Measurements from ENCODE around the gene LDLRAD1. TPM values are rescaled to one million over a fixed set of nuclear protein-coding genes. Genes with fewer than 3 reads are reported as not detected.

Gene LDLRAD1
- total and polyA plus RNA-seq, 10 of the 15 experiments (the other 5 are each of a cell fraction or from before 2014, with no cell fraction given) = not detected

DNA sequence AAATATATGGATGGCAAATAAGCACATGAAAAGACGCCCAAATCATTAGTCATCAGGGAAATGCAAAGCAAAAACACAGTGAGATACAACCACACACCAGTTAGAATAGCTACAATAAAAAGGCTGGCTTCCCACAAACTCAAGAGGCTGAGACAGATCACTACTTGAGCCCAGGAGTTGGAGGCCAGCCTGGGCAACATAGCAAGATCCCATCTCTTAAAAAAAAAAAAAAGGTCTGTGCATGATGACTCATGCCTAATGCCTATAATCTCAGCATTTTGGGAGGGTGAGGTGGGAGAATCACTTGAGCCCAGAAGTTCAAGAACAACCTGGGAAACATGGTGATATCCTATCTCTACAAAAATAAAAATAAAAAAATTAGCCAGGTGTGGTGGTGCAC, 19.8 kb downstream of the LDLRAD1 start:
- H3K79me2 ChIP-seq (ENCODE audit: control insufficient read depth, insufficient read depth, low read length) = no peaks in the 10 kb centered on the region
- POLR2A ChIA-PET = no interaction called here
- CTCF ChIA-PET = no interaction called here
- H3K4me2 ChIP-seq (ENCODE audit: control insufficient read depth, insufficient read depth) = no peak overlapping the region
- no peak overlapping the region for H3K27ac ChIP-seq (ENCODE audit: control insufficient read depth, insufficient read depth)
- H3K27me3 ChIP-seq (replicated peaks in 1 of 2; ENCODE audit: control insufficient read depth in 2 of 2, insufficient read depth in 2 of 2, low read length in 1 of 2) = no peaks in the 10 kb centered on the region
- whole genome bisulfite sequencing (ENCODE audit: insufficient coverage, insufficient replicate concordance, low lambda C conversion rate, missing lambda C conversion rate) = 91% methylated on average over 1 of the region's 1 CpG
- RAD21 ChIA-PET (ENCODE audit: unreplicated experiment) = no interaction called here
- FAIRE-seq (no peak), DNase-seq (ENCODE audit: low read depth, low spot score) (no peak), ATAC-seq (no peak)
- no peak overlapping the region for H2AFZ ChIP-seq (ENCODE audit: control insufficient read depth, low read depth, low read length)
- H3K4me1 ChIP-seq (ENCODE audit: control insufficient read depth, insufficient read depth, low read length) = no peaks in the 10 kb centered on the region
- no TSS peak for BruUV-seq (replicated peaks)
- no peak overlapping the region for H3K4me3 ChIP-seq
- in situ Hi-C loops (cut with MboI) = no loop called here
- no peak overlapping the region for H3K9ac ChIP-seq (ENCODE audit: control insufficient read depth, insufficient read depth, low read length)
- SMC1A ChIA-PET (ENCODE audit: uncharacterized antibody, unreplicated experiment) = no interaction called here
- intact Hi-C loops (cut with micrococcal nuclease; ENCODE audit: unreplicated experiment) = no loop called here
- H3K36me3 ChIP-seq (ENCODE audit: control insufficient read depth in 2 of 2, insufficient read depth in 2 of 2, low read length in 1 of 2) = no peaks in the 10 kb centered on the region
- no peaks in the 10 kb centered on the region for H4K20me1 ChIP-seq (ENCODE audit: control insufficient read depth, insufficient read depth)
- H3K9me3 ChIP-seq (replicated peaks; ENCODE audit: control insufficient read depth, insufficient read depth, low read length) = no peaks in the 10 kb centered on the region; the same call in 2 of the 3 replicates
- TF ChIP-seq PAX5 (IDR thresholded peaks at IDR 0.05; ENCODE audit: borderline replicate concordance, low read depth, low read length) = no peak
- TF ChIP-seq JUNB (IDR thresholded peaks at IDR 0.05) = no peak
- TF ChIP-seq, protein P1, sequence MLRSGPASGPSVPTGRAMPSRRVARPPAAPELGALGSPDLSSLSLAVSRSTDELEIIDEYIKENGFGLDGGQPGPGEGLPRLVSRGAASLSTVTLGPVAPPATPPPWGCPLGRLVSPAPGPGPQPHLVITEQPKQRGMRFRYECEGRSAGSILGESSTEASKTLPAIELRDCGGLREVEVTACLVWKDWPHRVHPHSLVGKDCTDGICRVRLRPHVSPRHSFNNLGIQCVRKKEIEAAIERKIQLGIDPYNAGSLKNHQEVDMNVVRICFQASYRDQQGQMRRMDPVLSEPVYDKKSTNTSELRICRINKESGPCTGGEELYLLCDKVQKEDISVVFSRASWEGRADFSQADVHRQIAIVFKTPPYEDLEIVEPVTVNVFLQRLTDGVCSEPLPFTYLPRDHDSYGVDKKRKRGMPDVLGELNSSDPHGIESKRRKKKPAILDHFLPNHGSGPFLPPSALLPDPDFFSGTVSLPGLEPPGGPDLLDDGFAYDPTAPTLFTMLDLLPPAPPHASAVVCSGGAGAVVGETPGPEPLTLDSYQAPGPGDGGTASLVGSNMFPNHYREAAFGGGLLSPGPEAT (IDR thresholded peaks at IDR 0.05; ENCODE audit: low read depth) = no peak
- no peak for TF ChIP-seq POU2F2 (IDR thresholded peaks at IDR 0.05; ENCODE audit: borderline replicate concordance, low read depth, low read length)
- TF ChIP-seq, protein P2, sequence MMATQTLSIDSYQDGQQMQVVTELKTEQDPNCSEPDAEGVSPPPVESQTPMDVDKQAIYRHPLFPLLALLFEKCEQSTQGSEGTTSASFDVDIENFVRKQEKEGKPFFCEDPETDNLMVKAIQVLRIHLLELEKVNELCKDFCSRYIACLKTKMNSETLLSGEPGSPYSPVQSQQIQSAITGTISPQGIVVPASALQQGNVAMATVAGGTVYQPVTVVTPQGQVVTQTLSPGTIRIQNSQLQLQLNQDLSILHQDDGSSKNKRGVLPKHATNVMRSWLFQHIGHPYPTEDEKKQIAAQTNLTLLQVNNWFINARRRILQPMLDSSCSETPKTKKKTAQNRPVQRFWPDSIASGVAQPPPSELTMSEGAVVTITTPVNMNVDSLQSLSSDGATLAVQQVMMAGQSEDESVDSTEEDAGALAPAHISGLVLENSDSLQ (IDR thresholded peaks at IDR 0.05) = no peak
- TF ChIP-seq, protein P3, sequence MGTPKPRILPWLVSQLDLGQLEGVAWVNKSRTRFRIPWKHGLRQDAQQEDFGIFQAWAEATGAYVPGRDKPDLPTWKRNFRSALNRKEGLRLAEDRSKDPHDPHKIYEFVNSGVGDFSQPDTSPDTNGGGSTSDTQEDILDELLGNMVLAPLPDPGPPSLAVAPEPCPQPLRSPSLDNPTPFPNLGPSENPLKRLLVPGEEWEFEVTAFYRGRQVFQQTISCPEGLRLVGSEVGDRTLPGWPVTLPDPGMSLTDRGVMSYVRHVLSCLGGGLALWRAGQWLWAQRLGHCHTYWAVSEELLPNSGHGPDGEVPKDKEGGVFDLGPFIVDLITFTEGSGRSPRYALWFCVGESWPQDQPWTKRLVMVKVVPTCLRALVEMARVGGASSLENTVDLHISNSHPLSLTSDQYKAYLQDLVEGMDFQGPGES (IDR thresholded peaks at IDR 0.05) = no peak
- TF ChIP-seq BHLHE40 (IDR thresholded peaks at IDR 0.05; ENCODE audit: borderline replicate concordance in 1 of 2, low read depth in 2 of 2, low read length in 1 of 2) = no peak
- TF ChIP-seq, protein P4, sequence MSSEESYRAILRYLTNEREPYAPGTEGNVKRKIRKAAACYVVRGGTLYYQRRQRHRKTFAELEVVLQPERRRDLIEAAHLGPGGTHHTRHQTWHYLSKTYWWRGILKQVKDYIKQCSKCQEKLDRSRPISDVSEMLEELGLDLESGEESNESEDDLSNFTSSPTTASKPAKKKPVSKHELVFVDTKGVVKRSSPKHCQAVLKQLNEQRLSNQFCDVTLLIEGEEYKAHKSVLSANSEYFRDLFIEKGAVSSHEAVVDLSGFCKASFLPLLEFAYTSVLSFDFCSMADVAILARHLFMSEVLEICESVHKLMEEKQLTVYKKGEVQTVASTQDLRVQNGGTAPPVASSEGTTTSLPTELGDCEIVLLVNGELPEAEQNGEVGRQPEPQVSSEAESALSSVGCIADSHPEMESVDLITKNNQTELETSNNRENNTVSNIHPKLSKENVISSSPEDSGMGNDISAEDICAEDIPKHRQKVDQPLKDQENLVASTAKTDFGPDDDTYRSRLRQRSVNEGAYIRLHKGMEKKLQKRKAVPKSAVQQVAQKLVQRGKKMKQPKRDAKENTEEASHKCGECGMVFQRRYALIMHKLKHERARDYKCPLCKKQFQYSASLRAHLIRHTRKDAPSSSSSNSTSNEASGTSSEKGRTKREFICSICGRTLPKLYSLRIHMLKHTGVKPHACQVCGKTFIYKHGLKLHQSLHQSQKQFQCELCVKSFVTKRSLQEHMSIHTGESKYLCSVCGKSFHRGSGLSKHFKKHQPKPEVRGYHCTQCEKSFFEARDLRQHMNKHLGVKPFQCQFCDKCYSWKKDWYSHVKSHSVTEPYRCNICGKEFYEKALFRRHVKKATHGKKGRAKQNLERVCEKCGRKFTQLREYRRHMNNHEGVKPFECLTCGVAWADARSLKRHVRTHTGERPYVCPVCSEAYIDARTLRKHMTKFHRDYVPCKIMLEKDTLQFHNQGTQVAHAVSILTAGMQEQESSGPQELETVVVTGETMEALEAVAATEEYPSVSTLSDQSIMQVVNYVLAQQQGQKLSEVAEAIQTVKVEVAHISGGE (CRISPR knock-in tag; IDR thresholded peaks at IDR 0.05) = no peak
- no peak for TF ChIP-seq ZNF274 (IDR thresholded peaks at IDR 0.05; ENCODE audit: insufficient read depth, insufficient read length)
- TF ChIP-seq SUPT20H (IDR thresholded peaks at IDR 0.05; ENCODE audit: borderline replicate concordance, control insufficient read depth, low read depth, low read length) = no peak
- TF ChIP-seq PAX8 (IDR thresholded peaks at IDR 0.05) = no peak
- no peak for TF ChIP-seq CBX3 (IDR thresholded peaks at IDR 0.05; ENCODE audit: borderline replicate concordance, low read depth)
- TF ChIP-seq, protein P5, sequence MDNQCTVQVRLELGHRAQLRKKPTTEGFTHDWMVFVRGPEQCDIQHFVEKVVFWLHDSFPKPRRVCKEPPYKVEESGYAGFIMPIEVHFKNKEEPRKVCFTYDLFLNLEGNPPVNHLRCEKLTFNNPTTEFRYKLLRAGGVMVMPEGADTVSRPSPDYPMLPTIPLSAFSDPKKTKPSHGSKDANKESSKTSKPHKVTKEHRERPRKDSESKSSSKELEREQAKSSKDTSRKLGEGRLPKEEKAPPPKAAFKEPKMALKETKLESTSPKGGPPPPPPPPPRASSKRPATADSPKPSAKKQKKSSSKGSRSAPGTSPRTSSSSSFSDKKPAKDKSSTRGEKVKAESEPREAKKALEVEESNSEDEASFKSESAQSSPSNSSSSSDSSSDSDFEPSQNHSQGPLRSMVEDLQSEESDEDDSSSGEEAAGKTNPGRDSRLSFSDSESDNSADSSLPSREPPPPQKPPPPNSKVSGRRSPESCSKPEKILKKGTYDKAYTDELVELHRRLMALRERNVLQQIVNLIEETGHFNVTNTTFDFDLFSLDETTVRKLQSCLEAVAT (IDR thresholded peaks at IDR 0.05) = no peak
- no peak for TF ChIP-seq RELA (IDR thresholded peaks at IDR 0.05; ENCODE audit: borderline replicate concordance, partially characterized antibody)
- TF ChIP-seq MTA2 (IDR thresholded peaks at IDR 0.05; ENCODE audit: low read depth) = no peak
